GM23338 (cell line): ENCODE measurements around the gene GNAZ. TPM values are rescaled to one million over a fixed set of nuclear protein-coding genes. Genes with fewer than 3 reads are reported as not detected.

Experiments used
- ATAC-seq: fragments of 200-7000 bp; cut with Tn5 transposase; 3 replicates; pipeline ENCODE4 v1.9.1; 2020
- DNase-seq: peaks from one replicate; pipeline ENCODE4 v3.0.0-alpha.2; 2015; ENCODE audit warnings: low spot score
- H2AFZ ChIP-seq: fragments of 200-600 bp; sonication (generic); 2 replicates; pipeline ENCODE4 v1.8.0; 2016; ENCODE audit warnings: antibody characterized with exemption, mild to moderate bottlenecking, moderate library complexity
- H3F3A ChIP-seq: fragments of 200-600 bp; sonication (generic); replicated peaks from 2 replicates; pipeline ENCODE4 v1.8.0; 2017; ENCODE audit warnings: antibody characterized with exemption, mixed run types, low read depth
- H3K27ac ChIP-seq: fragments of 200-600 bp; sonication (generic); 2 replicates; pipeline ENCODE4 v1.6.1; 2016; ENCODE audit warnings: low read depth
- H3K27me3 ChIP-seq: fragments of 200-600 bp; sonication (generic); 2 replicates; pipeline ENCODE4 v1.8.0; 2016; ENCODE audit warnings: mild to moderate bottlenecking, mixed run types, moderate library complexity; ENCODE audit not compliant: insufficient read depth
- H3K36me3 ChIP-seq: fragments of 200-600 bp; sonication (generic); 2 replicates; pipeline ENCODE4 v1.8.0; 2016; ENCODE audit warnings: mild to moderate bottlenecking; ENCODE audit not compliant: insufficient read depth
- H3K4me1 ChIP-seq: fragments of 200-600 bp; sonication (generic); 2 replicates; pipeline ENCODE4 v1.8.0; 2016; ENCODE audit warnings: mild to moderate bottlenecking, moderate library complexity; ENCODE audit not compliant: insufficient read depth
- H3K4me2 ChIP-seq: fragments of 200-600 bp; sonication (generic); 2 replicates; pipeline ENCODE4 v1.7.1; 2017; ENCODE audit warnings: mixed run types
- H3K4me3 ChIP-seq: fragments of 200-600 bp; sonication (generic); 2 replicates; pipeline ENCODE4 v1.6.1; 2016; ENCODE audit warnings: mixed run types
- H3K79me2 ChIP-seq: fragments of 200-600 bp; sonication (generic); replicated peaks from 2 replicates; pipeline ENCODE4 v1.8.0; 2017; ENCODE audit warnings: mild to moderate bottlenecking; ENCODE audit not compliant: insufficient read depth
- H3K9me2 ChIP-seq: fragments of 200-600 bp; sonication (generic); 2 replicates; pipeline ENCODE4 v1.8.0; 2017; ENCODE audit not compliant: insufficient read depth
- H4K20me1 ChIP-seq: fragments of 200-600 bp; sonication (generic); replicated peaks from 2 replicates; pipeline ENCODE4 v1.8.0; 2017; ENCODE audit warnings: mild to moderate bottlenecking; ENCODE audit not compliant: insufficient read depth
- H3K27ac Mint-ChIP-seq: 2 replicates; pipeline ENCODE4 v1.8.0; 2020; ENCODE audit warnings: inconsistent platforms, mild to moderate bottlenecking, moderate library complexity, mixed read lengths
- H3K27me3 Mint-ChIP-seq: 3 replicates; pipeline ENCODE4 v1.8.0; 2022; ENCODE audit warnings: low read depth, mild to moderate bottlenecking, moderate library complexity, mixed read lengths, inconsistent platforms; ENCODE audit not compliant: insufficient read depth, poor library complexity
- H3K36me3 Mint-ChIP-seq: 3 replicates; pipeline ENCODE4 v1.8.0; 2021; ENCODE audit warnings: low read depth, mild to moderate bottlenecking, inconsistent platforms, moderate library complexity, mixed read lengths
- H3K4me1 Mint-ChIP-seq: 3 replicates; pipeline ENCODE4 v1.8.0; 2020; ENCODE audit warnings: mild to moderate bottlenecking, inconsistent platforms, mixed read lengths
- H3K4me3 Mint-ChIP-seq: 3 replicates; pipeline ENCODE4 v1.8.0; 2021; ENCODE audit warnings: moderate library complexity, mild to moderate bottlenecking, inconsistent platforms, mixed read lengths
- H3K9me3 Mint-ChIP-seq: 3 replicates; pipeline ENCODE4 v1.8.0; 2020; ENCODE audit warnings: moderate library complexity, mild to moderate bottlenecking, inconsistent platforms, mixed read lengths
- JUNB ChIP-seq: IDR thresholded peaks from one replicate; pipeline ENCODE4 v1.6.1; 2016; ENCODE audit warnings: antibody characterized with exemption; ENCODE audit not compliant: unreplicated experiment
- POLR2AphosphoS5 ChIP-seq: IDR thresholded peaks from 2 replicates; pipeline ENCODE4 v1.6.1; 2016; ENCODE audit warnings: antibody characterized with exemption, low read depth
- ZNF114 ChIP-seq: fragments of 250-450 bp; sonication (Bioruptor Pico); IDR thresholded peaks from 2 replicates; pipeline ENCODE4 v1.5.0; 2020; ENCODE audit warnings: mild to moderate bottlenecking, moderate library complexity
- polyA plus RNA-seq: library from polyadenylated mRNA; unstranded; fragments of >200 nt; fragmentation: Nextera tagmentation; extraction: Ambion mirVana; gene quantifications from 2 replicates; pipeline ENCODE4 v1.2.1, GENCODE V29; 2016
- total RNA-seq: library from RNA; depleted of rRNA; stranded (reverse); fragments of >200 nt; shearing (Covaris generic); gene quantifications from 2 replicates; pipeline ENCODE4 v1.2.3, GENCODE V29; 2014
- TF ChIP-seq, protein P1 (sequence below): fragments of 250-450 bp; sonication (Bioruptor Pico); IDR thresholded peaks from 2 replicates; pipeline ENCODE4 v1.5.0; 2020; ENCODE audit warnings: mild to moderate bottlenecking, moderate library complexity

The GNAZ gene
- total and polyA plus RNA-seq, 2 experiments from 2014 or later: 2.9 to 11.1 TPM

DNA sequence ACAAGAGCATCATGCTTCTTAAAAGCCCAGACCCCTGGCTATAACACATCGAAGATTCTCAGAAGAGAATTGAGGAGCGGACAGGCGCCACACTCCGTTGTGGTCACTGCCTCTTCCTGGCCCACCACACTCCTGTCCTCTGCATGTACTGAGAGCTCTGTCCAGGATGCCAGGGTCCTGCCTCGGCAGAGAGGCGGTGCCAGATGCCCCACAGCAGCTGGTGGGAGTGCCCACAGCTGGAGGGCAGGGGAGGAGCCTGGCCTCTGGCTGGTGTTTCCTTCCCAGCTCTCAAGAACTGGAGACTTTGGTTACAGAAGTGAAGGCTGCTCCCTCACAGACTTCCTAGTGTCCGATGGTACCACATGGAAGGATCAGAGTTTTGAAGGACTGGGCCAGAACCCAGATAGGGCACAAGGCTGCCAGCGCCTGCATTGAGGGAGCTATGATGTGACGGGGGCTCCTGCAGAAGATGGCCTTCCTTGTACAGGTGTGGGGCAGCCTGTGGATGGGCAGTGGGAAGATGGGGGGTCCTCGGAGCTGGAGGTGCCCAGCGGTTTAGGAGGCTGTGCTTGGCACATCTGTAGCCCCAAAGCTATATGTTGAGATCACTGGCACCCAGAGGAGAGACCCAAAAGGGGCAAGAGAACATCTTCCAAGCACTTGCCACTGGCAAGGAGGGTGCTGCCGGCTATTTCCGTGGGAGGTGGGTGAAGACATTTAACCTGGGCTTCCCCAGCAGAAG lies 52.1 kb downstream of the GNAZ start:
- no peaks in the 10 kb centered on the region for H3F3A ChIP-seq
- Mint-ChIP-seq H3K27ac (no peak overlapping the region), H3K36me3 (no peaks in the 10 kb centered on the region), H3K27me3 (peaks cover 18% of the 10 kb centered on the region), H3K4me1 (no peaks in the 10 kb centered on the region; the same call in 2 of the 3 replicates), H3K4me3 (no peak overlapping the region), H3K9me3 (no peaks in the 10 kb centered on the region)
- H3K4me1 ChIP-seq: no peaks in the 10 kb centered on the region
- no peak overlapping the region for H3K4me2 ChIP-seq
- H3K4me3 ChIP-seq: no peak overlapping the region
- no peaks in the 10 kb centered on the region for H3K36me3 ChIP-seq
- H3K79me2 ChIP-seq: no peaks in the 10 kb centered on the region
- H3K27ac ChIP-seq: no peak overlapping the region
- H3K9me2 ChIP-seq: no peaks in the 10 kb centered on the region
- no peak for ATAC-seq
- TF ChIP-seq, protein P1, sequence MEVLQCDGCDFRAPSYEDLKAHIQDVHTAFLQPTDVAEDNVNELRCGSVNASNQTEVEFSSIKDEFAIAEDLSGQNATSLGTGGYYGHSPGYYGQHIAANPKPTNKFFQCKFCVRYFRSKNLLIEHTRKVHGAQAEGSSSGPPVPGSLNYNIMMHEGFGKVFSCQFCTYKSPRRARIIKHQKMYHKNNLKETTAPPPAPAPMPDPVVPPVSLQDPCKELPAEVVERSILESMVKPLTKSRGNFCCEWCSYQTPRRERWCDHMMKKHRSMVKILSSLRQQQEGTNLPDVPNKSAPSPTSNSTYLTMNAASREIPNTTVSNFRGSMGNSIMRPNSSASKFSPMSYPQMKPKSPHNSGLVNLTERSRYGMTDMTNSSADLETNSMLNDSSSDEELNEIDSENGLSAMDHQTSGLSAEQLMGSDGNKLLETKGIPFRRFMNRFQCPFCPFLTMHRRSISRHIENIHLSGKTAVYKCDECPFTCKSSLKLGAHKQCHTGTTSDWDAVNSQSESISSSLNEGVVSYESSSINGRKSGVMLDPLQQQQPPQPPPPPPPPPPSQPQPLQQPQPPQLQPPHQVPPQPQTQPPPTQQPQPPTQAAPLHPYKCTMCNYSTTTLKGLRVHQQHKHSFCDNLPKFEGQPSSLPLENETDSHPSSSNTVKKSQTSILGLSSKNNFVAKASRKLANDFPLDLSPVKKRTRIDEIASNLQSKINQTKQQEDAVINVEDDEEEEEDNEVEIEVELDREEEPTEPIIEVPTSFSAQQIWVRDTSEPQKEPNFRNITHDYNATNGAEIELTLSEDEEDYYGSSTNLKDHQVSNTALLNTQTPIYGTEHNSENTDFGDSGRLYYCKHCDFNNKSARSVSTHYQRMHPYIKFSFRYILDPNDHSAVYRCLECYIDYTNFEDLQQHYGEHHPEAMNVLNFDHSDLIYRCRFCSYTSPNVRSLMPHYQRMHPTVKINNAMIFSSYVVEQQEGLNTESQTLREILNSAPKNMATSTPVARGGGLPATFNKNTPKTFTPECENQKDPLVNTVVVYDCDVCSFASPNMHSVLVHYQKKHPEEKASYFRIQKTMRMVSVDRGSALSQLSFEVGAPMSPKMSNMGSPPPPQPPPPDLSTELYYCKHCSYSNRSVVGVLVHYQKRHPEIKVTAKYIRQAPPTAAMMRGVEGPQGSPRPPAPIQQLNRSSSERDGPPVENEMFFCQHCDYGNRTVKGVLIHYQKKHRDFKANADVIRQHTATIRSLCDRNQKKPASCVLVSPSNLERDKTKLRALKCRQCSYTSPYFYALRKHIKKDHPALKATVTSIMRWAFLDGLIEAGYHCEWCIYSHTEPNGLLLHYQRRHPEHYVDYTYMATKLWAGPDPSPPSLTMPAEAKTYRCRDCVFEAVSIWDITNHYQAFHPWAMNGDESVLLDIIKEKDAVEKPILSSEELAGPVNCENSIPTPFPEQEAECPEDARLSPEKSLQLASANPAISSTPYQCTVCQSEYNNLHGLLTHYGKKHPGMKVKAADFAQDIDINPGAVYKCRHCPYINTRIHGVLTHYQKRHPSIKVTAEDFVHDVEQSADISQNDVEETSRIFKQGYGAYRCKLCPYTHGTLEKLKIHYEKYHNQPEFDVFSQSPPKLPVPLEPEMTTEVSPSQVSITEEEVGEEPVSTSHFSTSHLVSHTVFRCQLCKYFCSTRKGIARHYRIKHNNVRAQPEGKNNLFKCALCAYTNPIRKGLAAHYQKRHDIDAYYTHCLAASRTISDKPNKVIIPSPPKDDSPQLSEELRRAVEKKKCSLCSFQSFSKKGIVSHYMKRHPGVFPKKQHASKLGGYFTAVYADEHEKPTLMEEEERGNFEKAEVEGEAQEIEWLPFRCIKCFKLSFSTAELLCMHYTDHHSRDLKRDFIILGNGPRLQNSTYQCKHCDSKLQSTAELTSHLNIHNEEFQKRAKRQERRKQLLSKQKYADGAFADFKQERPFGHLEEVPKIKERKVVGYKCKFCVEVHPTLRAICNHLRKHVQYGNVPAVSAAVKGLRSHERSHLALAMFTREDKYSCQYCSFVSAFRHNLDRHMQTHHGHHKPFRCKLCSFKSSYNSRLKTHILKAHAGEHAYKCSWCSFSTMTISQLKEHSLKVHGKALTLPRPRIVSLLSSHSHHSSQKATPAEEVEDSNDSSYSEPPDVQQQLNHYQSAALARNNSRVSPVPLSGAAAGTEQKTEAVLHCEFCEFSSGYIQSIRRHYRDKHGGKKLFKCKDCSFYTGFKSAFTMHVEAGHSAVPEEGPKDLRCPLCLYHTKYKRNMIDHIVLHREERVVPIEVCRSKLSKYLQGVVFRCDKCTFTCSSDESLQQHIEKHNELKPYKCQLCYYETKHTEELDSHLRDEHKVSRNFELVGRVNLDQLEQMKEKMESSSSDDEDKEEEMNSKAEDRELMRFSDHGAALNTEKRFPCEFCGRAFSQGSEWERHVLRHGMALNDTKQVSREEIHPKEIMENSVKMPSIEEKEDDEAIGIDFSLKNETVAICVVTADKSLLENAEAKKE (CRISPR knock-in tag): no peak
- TF ChIP-seq POLR2AphosphoS5 (no peak), JUNB (no peak)
- no peaks in the 10 kb centered on the region for H3K27me3 ChIP-seq
- DNase-seq: no peak
- no peaks in the 10 kb centered on the region for H4K20me1 ChIP-seq
- no peak overlapping the region for H2AFZ ChIP-seq

DNA sequence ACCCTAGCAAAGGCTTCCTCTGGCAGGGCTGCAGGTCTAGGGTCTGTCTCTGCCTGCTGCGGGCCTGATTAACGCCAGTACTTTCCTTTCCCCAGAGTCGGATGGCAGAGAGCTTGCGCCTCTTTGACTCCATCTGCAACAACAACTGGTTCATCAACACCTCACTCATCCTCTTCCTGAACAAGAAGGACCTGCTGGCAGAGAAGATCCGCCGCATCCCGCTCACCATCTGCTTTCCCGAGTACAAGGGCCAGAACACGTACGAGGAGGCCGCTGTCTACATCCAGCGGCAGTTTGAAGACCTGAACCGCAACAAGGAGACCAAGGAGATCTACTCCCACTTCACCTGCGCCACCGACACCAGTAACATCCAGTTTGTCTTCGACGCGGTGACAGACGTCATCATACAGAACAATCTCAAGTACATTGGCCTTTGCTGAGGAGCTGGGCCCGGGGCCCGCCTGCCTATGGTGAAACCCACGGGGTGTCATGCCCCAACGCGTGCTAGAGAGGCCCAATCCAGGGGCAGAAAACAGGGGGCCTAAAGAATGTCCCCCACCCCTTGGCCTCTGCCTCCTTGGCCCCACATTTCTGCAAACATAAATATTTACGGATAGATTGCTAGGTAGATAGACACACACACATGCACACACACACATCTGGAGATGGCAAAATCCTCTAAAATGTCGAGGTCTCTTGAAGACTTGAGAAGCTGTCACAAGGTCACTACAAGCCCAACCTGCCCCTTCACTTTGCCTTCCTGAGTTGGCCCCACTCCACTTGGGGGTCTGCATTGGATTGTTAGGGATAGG lies 52.9 kb downstream of the GNAZ start:
- Histone ChIP-seq H2AFZ (no peak overlapping the region), H3K36me3 (no peaks in the 10 kb centered on the region), H3K4me2 (no peak overlapping the region), H3K9me2 (no peaks in the 10 kb centered on the region), H3K4me3 (no peak overlapping the region), H3K27me3 (no peaks in the 10 kb centered on the region), H4K20me1 (no peaks in the 10 kb centered on the region), H3K79me2 (no peaks in the 10 kb centered on the region), H3F3A (no peaks in the 10 kb centered on the region), H3K27ac (no peak overlapping the region), H3K4me1 (no peaks in the 10 kb centered on the region)
- no peak for TF ChIP-seq ZNF114 (CRISPR knock-in tag)
- DNase-seq: no peak
- Mint-ChIP-seq H3K27ac (no peak overlapping the region), H3K36me3 (no peaks in the 10 kb centered on the region), H3K4me3 (no peak overlapping the region), H3K27me3 (peaks cover 16% of the 10 kb centered on the region), H3K4me1 (peaks cover under 1% of the 10 kb centered on the region; the same call in 2 of the 3 replicates), H3K9me3 (no peaks in the 10 kb centered on the region)
- ATAC-seq: no peak
